GM12878 (cell line): ENCODE results near the gene AXL. TPM values are rescaled to one million over a fixed set of nuclear protein-coding genes. Genes with fewer than 3 reads are reported as not detected.

Experiments used
- ATF7 ChIP-seq: fragments of 450-650 bp; IDR thresholded peaks from 2 replicates; pipeline ENCODE4 v1.6.1; 2016; ENCODE audit warnings: low read depth, mild to moderate bottlenecking
- BCL11A ChIP-seq: IDR thresholded peaks from 2 replicates; pipeline ENCODE4 v1.6.1; 2011; ENCODE audit warnings: low read depth, low read length
- BHLHE40 ChIP-seq, 2 experiments: fragments of 450-650 bp in 1 of 2; IDR thresholded peaks; 2 replicates each; pipeline ENCODE4 v1.6.1; 2011 to 2017; ENCODE audit warnings: low read depth in 2 of 2, borderline replicate concordance in 1 of 2, improper control_type of control experiment in 1 of 2, low read length in 1 of 2, mild to moderate bottlenecking in 1 of 2
- CBFB ChIP-seq: IDR thresholded peaks from 2 replicates; pipeline ENCODE4 v1.6.1; 2016; ENCODE audit warnings: antibody characterized with exemption, low read depth
- CREB1 ChIP-seq: IDR thresholded peaks from 2 replicates; pipeline ENCODE4 v1.6.1; 2012; ENCODE audit warnings: low read depth, mild to moderate bottlenecking, inconsistent platforms
- DPF2 ChIP-seq: fragments of 450-650 bp; IDR thresholded peaks from 2 replicates; pipeline ENCODE4 v1.6.1; 2017; ENCODE audit warnings: mild to moderate bottlenecking
- EED ChIP-seq: sonication (generic); IDR thresholded peaks from 2 replicates; pipeline ENCODE4 v1.6.1; 2016; ENCODE audit warnings: antibody characterized with exemption, low read depth
- EP300 ChIP-seq, 2 experiments: fragments of 150-350 bp in 1 of 2; IDR thresholded peaks; 2 replicates each; pipeline ENCODE4 v1.6.1; 2011 to 2012; ENCODE audit warnings: low read depth in 2 of 2, low read length in 2 of 2, borderline replicate concordance in 1 of 2, improper control_type of control experiment in 1 of 2, inconsistent platforms in 1 of 2; ENCODE audit not compliant: control insufficient read depth in 1 of 2
- FOXK2 ChIP-seq: fragments of 450-650 bp; IDR thresholded peaks from 2 replicates; pipeline ENCODE4 v1.6.1; 2017; ENCODE audit warnings: mild to moderate bottlenecking, moderate library complexity
- GATAD2B ChIP-seq: fragments of 450-650 bp; conservative IDR thresholded peaks from 2 replicates; pipeline ENCODE4 v1.6.1; 2017; ENCODE audit warnings: low read depth, mild to moderate bottlenecking, moderate library complexity
- JUNB ChIP-seq: IDR thresholded peaks from 2 replicates; pipeline ENCODE4 v1.6.1; 2016; ENCODE audit warnings: antibody characterized with exemption, mild to moderate bottlenecking
- JUND ChIP-seq: IDR thresholded peaks from 2 replicates; pipeline ENCODE4 v1.6.1; 2012; ENCODE audit warnings: low read depth, mild to moderate bottlenecking, low read length, improper control_type of control experiment, moderate library complexity
- KLF5 ChIP-seq: fragments of 450-650 bp; IDR thresholded peaks from 2 replicates; pipeline ENCODE4 v1.6.1; 2014; ENCODE audit warnings: mild to moderate bottlenecking; ENCODE audit not compliant: partially characterized antibody
- MEF2B ChIP-seq: fragments of 450-650 bp; IDR thresholded peaks from 2 replicates; pipeline ENCODE4 v1.6.1; 2018; ENCODE audit warnings: mild to moderate bottlenecking, moderate library complexity; ENCODE audit not compliant: partially characterized antibody, poor library complexity, severe bottlenecking
- NR2C2 ChIP-seq: IDR thresholded peaks from 2 replicates; pipeline ENCODE4 v1.6.1; 2011; ENCODE audit warnings: borderline replicate concordance, low read depth; ENCODE audit not compliant: control insufficient read depth, insufficient read length
- PAX5 ChIP-seq: IDR thresholded peaks from 2 replicates; pipeline ENCODE4 v1.6.1; 2011; ENCODE audit warnings: low read depth, low read length, borderline replicate concordance
- PML ChIP-seq: IDR thresholded peaks from 2 replicates; pipeline ENCODE4 v1.6.1; 2012; ENCODE audit warnings: low read length, inconsistent platforms
- POLR2AphosphoS5 ChIP-seq: IDR thresholded peaks from 2 replicates; pipeline ENCODE4 v1.6.1; 2011; ENCODE audit warnings: mild to moderate bottlenecking, low read length, inconsistent platforms
- SMAD5 ChIP-seq: IDR thresholded peaks from 2 replicates; pipeline ENCODE4 v1.6.1; 2016; ENCODE audit warnings: antibody characterized with exemption, low read depth
- SPI1 ChIP-seq: IDR thresholded peaks from 2 replicates; pipeline ENCODE4 v1.6.1; 2011; ENCODE audit warnings: low read depth, mild to moderate bottlenecking, low read length, moderate library complexity, borderline replicate concordance; ENCODE audit not compliant: insufficient read depth
- TARDBP ChIP-seq: IDR thresholded peaks from 2 replicates; pipeline ENCODE4 v1.6.1; 2016; ENCODE audit warnings: borderline replicate concordance
- TCF12 ChIP-seq: IDR thresholded peaks from 2 replicates; pipeline ENCODE4 v1.6.1; 2011; ENCODE audit warnings: low read depth, mild to moderate bottlenecking, low read length
- YY1 ChIP-seq: IDR thresholded peaks from 2 replicates; pipeline ENCODE4 v1.6.1; 2011; ENCODE audit warnings: low read depth, mild to moderate bottlenecking, low read length
- ZNF384 ChIP-seq: IDR thresholded peaks from 2 replicates; pipeline ENCODE4 v1.6.1; 2012; ENCODE audit warnings: low read depth, mild to moderate bottlenecking, low read length, improper control_type of control experiment, borderline replicate concordance
- polyA plus RNA-seq, 11 experiments: library from polyadenylated mRNA; depleted of rRNA in 4 of 11; unstranded in 6 of 11; stranded (reverse) in 5 of 11; fragments of >200 nt; fragmentation: Nextera tagmentation in 4 of 11; fragmentation: Illumina TruSeq in 1 of 11; extraction: Ambion mirVana in 4 of 11; extraction: Trizol in 1 of 11; gene quantifications; 1 replicate in 1 of 11; 2 replicates in 10 of 11; pipeline versions ENCODE4 v1.2.1 to v1.2.3, GENCODE V29; 2011 to 2016; ENCODE audit warnings: inconsistent platforms in 2 of 11, missing spikeins in 2 of 11, low read depth in 1 of 11
- total RNA-seq, 4 experiments: library from RNA; depleted of rRNA in 3 of 4; stranded (reverse); fragments of >200 nt in 3 of 4; fragmentation: Illumina TruSeq in 1 of 4; extraction: Trizol in 1 of 4; gene quantifications; 2 replicates each; pipeline versions ENCODE4 v1.2.1 to v1.2.3, GENCODE V29; 2013 to 2021
- TF ChIP-seq, protein P1 (sequence below): IDR thresholded peaks from 2 replicates; pipeline ENCODE4 v1.6.1; 2012; ENCODE audit warnings: low read length, inconsistent platforms
- TF ChIP-seq, protein P2 (sequence below): IDR thresholded peaks from 2 replicates; pipeline ENCODE4 v1.6.1; 2011; ENCODE audit warnings: borderline replicate concordance, low read depth, mild to moderate bottlenecking, moderate library complexity, low read length; ENCODE audit not compliant: insufficient read depth, poor library complexity, severe bottlenecking
- TF ChIP-seq, protein P3 (sequence below): fragments of 450-650 bp; IDR thresholded peaks from 2 replicates; pipeline ENCODE4 v1.6.1; 2017; ENCODE audit warnings: low read depth, mild to moderate bottlenecking, moderate library complexity

The AXL gene
- total and polyA plus RNA-seq, 10 of the 15 experiments (the other 5 are each of a cell fraction or from before 2014, with no cell fraction given): under 0.01 to 0.33 (median 0.07) TPM; not detected in 4

DNA sequence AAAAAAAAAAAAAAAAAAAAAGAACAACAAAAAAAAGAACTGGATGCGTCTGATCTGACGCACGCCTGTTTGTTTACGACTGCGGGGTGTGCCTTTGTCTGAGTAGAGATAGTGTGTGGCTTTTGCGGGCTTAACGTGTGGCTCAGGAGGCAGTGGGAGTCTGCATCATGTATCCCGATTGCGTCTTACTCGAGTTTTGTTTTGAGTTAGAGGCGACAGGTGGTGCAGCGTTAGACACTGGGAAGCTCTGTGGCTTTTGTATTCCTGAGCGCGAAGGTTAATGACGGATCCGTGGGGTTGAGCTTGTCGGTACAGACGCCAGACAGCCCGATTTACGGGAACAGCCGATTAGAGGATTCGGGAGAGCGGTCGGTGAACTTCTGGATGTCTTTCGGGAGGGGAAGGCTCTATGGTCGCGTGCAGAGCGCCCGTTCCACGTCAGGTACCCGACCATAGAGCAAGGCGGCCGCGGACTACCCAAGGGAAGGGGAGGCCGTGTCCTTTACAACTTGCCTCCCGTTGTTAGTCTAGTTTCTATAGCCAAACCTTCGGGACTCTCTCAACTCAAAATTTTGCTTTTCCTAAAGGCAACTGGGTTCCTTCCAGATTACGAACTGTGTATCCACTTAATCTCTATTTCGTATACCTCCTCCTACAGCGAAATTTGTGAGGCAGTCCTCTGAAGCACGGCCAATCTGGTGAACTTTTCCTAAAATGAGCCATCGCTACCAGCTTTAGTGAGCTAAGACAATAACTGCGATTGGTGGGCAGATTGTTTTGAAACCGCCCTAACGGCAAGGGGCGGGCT is 44.2 kb downstream of the AXL start (continued):
- TF ChIP-seq MEF2B: peak; percentile 52
- 0 out of 2 replicates have a peak, but pooled peaks have one; percentile 27 for TF ChIP-seq SMAD5
- TF ChIP-seq EED: peak; percentile 96
- peak; percentile 32; the same call in 1 of the 2 replicates for TF ChIP-seq GATAD2B
- TF ChIP-seq, protein P1, sequence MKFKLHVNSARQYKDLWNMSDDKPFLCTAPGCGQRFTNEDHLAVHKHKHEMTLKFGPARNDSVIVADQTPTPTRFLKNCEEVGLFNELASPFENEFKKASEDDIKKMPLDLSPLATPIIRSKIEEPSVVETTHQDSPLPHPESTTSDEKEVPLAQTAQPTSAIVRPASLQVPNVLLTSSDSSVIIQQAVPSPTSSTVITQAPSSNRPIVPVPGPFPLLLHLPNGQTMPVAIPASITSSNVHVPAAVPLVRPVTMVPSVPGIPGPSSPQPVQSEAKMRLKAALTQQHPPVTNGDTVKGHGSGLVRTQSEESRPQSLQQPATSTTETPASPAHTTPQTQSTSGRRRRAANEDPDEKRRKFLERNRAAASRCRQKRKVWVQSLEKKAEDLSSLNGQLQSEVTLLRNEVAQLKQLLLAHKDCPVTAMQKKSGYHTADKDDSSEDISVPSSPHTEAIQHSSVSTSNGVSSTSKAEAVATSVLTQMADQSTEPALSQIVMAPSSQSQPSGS: 0 out of 2 replicates have a peak, but pooled peaks have one; percentile 53
- TF ChIP-seq, protein P2, sequence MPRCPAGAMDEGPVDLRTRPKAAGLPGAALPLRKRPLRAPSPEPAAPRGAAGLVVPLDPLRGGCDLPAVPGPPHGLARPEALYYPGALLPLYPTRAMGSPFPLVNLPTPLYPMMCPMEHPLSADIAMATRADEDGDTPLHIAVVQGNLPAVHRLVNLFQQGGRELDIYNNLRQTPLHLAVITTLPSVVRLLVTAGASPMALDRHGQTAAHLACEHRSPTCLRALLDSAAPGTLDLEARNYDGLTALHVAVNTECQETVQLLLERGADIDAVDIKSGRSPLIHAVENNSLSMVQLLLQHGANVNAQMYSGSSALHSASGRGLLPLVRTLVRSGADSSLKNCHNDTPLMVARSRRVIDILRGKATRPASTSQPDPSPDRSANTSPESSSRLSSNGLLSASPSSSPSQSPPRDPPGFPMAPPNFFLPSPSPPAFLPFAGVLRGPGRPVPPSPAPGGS: no peak
- peak; percentile 98 for TF ChIP-seq PAX5
- TF ChIP-seq TCF12: peak; percentile 98
- peak; percentile 5 for TF ChIP-seq YY1
- TF ChIP-seq NR2C2: no peak
- peak; percentile 93 for TF ChIP-seq FOXK2
- peak; percentile 95 for TF ChIP-seq CBFB
- TF ChIP-seq EP300 (IDR thresholded peaks at IDR 0.05; ENCODE audit: borderline replicate concordance in 1 of 2, control insufficient read depth in 1 of 2, low read depth in 2 of 2, low read length in 2 of 2): peak; percentile 84 to 96
- peak; percentile 96 for TF ChIP-seq POLR2AphosphoS5
- TF ChIP-seq TARDBP: no peak
- TF ChIP-seq BHLHE40 (IDR thresholded peaks at IDR 0.05; ENCODE audit: borderline replicate concordance in 1 of 2, low read depth in 2 of 2, low read length in 1 of 2): peak; percentile 55 to 90
- TF ChIP-seq DPF2: peak; percentile 91
- peak; percentile 81 for TF ChIP-seq JUNB
- TF ChIP-seq JUND: peak; percentile 36
- peak; percentile 34; the same call in 1 of the 2 replicates for TF ChIP-seq PML
- TF ChIP-seq SPI1: no peak
- TF ChIP-seq KLF5: peak; percentile 78
- TF ChIP-seq ZNF384: peak; percentile 76
- peak; percentile 95 for TF ChIP-seq BCL11A
- TF ChIP-seq, protein P3, sequence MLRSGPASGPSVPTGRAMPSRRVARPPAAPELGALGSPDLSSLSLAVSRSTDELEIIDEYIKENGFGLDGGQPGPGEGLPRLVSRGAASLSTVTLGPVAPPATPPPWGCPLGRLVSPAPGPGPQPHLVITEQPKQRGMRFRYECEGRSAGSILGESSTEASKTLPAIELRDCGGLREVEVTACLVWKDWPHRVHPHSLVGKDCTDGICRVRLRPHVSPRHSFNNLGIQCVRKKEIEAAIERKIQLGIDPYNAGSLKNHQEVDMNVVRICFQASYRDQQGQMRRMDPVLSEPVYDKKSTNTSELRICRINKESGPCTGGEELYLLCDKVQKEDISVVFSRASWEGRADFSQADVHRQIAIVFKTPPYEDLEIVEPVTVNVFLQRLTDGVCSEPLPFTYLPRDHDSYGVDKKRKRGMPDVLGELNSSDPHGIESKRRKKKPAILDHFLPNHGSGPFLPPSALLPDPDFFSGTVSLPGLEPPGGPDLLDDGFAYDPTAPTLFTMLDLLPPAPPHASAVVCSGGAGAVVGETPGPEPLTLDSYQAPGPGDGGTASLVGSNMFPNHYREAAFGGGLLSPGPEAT: peak; percentile 69; the same call in 1 of the 2 replicates
- TF ChIP-seq ATF7: peak; percentile 96
- peak; percentile 75; the same call in 1 of the 2 replicates for TF ChIP-seq CREB1
